ENCODE measurements around the gene SLC6A3. TPM values are rescaled to one million over a fixed set of nuclear protein-coding genes. Genes with fewer than 3 reads are reported as not detected.

SLC6A3 gene
- total RNA-seq: not detected in 2 replicates

- intact Hi-C loops (cut with micrococcal nuclease): no loop called here
- Mint-ChIP-seq H3K27me3 (ENCODE audit: insufficient read depth) (peaks cover 38% of the 10 kb centered on the region), H3K27ac (no peak within 1 kb of the TSS), H3K4me1 (ENCODE audit: low read depth) (no peaks in the 10 kb centered on the region), H3K9me3 (no peaks in the 10 kb centered on the region), H3K36me3 (ENCODE audit: low read depth) (no peaks in the 10 kb centered on the region), H3K4me3 (no peak within 1 kb of the TSS)
- no peak for DNase-seq (ENCODE audit: low spot score)
Observed at GRCh38 chr5:1445313-1445688, at the start of gene SLC6A3. Gene SLC6A3, minus strand, starts transcription at chr5:1445440. Its CDS starts 2,243 bp downstream, at chr5:1443197.

- intact Hi-C loops (cut with micrococcal nuclease): no loop called here
- peaks cover 22% of the 10 kb centered on the region for H3K4me1 Mint-ChIP-seq (ENCODE audit: low read depth)
- no peaks in the 10 kb centered on the region for H3K27me3 Mint-ChIP-seq (ENCODE audit: insufficient read depth)
- H3K36me3 Mint-ChIP-seq (ENCODE audit: low read depth): peaks cover 28% of the 10 kb centered on the region
- peak overlapping the region; percentile 44 for H3K27ac Mint-ChIP-seq
- DNase-seq (ENCODE audit: low spot score): no peak
- no peaks in the 10 kb centered on the region for H3K9me3 Mint-ChIP-seq
- no peak overlapping the region for H3K4me3 Mint-ChIP-seq
Observed at GRCh38 chr5:1493941-1494340, 48.7 kb upstream of the SLC6A3 start.

GRCh38 chr5:1493413-1493812, 48.2 kb upstream of the SLC6A3 start:
- H3K36me3 Mint-ChIP-seq (ENCODE audit: low read depth): peaks cover 31% of the 10 kb centered on the region

GRCh38 chr5:1492757-1493156, 47.5 kb upstream of the SLC6A3 start:
- Mint-ChIP-seq H3K27me3 (ENCODE audit: insufficient read depth) (no peaks in the 10 kb centered on the region), H3K36me3 (ENCODE audit: low read depth) (peaks cover 34% of the 10 kb centered on the region), H3K9me3 (no peaks in the 10 kb centered on the region), H3K4me1 (ENCODE audit: low read depth) (peaks cover 18% of the 10 kb centered on the region), H3K4me3 (no peak overlapping the region), H3K27ac (no peak overlapping the region)
- no peak for DNase-seq (ENCODE audit: low spot score)
- intact Hi-C loops (cut with micrococcal nuclease): no loop called here

More at GRCh38 chr5:1493413-1493812, 48.2 kb upstream of the SLC6A3 start:
- no peak overlapping the region for H3K27ac Mint-ChIP-seq
- intact Hi-C loops (cut with micrococcal nuclease): no loop called here
- no peak overlapping the region for H3K4me3 Mint-ChIP-seq
- no peak for DNase-seq (ENCODE audit: low spot score)
- H3K9me3 Mint-ChIP-seq: no peaks in the 10 kb centered on the region
- H3K4me1 Mint-ChIP-seq (ENCODE audit: low read depth): peaks cover 20% of the 10 kb centered on the region
- H3K27me3 Mint-ChIP-seq (ENCODE audit: insufficient read depth): no peaks in the 10 kb centered on the region

GRCh38 chr5:1490376-1490775, 45.1 kb upstream of the SLC6A3 start:
- no peaks in the 10 kb centered on the region for H3K9me3 Mint-ChIP-seq
- intact Hi-C loops (cut with micrococcal nuclease): no loop called here
- DNase-seq (ENCODE audit: low spot score): no peak
- no peak overlapping the region for H3K4me3 Mint-ChIP-seq
- peaks cover 34% of the 10 kb centered on the region for H3K36me3 Mint-ChIP-seq (ENCODE audit: low read depth)
- no peaks in the 10 kb centered on the region for H3K27me3 Mint-ChIP-seq (ENCODE audit: insufficient read depth)
- no peak overlapping the region for H3K27ac Mint-ChIP-seq
- H3K4me1 Mint-ChIP-seq (ENCODE audit: low read depth): peaks cover 13% of the 10 kb centered on the region

- no peak overlapping the region for H3K4me3 Mint-ChIP-seq
Observed at GRCh38 chr5:1489754-1490153, 44.5 kb upstream of the SLC6A3 start.

GRCh38 chr5:1488882-1489680, 43.8 kb upstream of the SLC6A3 start:
- DNase-seq (ENCODE audit: low spot score): no peak
- no peaks in the 10 kb centered on the region for H3K9me3 Mint-ChIP-seq
- H3K4me3 Mint-ChIP-seq: no peak overlapping the region
- no peaks in the 10 kb centered on the region for H3K27me3 Mint-ChIP-seq (ENCODE audit: insufficient read depth)
- intact Hi-C loops (cut with micrococcal nuclease): no loop called here
- peak overlapping the region; percentile 29 for H3K27ac Mint-ChIP-seq
- peaks cover 34% of the 10 kb centered on the region for H3K36me3 Mint-ChIP-seq (ENCODE audit: low read depth)
- peaks cover 10% of the 10 kb centered on the region for H3K4me1 Mint-ChIP-seq (ENCODE audit: low read depth)

More at GRCh38 chr5:1489754-1490153, 44.5 kb upstream of the SLC6A3 start:
- peaks cover 34% of the 10 kb centered on the region for H3K36me3 Mint-ChIP-seq (ENCODE audit: low read depth)
- no peaks in the 10 kb centered on the region for H3K27me3 Mint-ChIP-seq (ENCODE audit: insufficient read depth)
- DNase-seq (ENCODE audit: low spot score): no peak
- intact Hi-C loops (cut with micrococcal nuclease): no loop called here
- H3K27ac Mint-ChIP-seq: peak overlapping the region; percentile 26
- peaks cover 10% of the 10 kb centered on the region for H3K4me1 Mint-ChIP-seq (ENCODE audit: low read depth)
- no peaks in the 10 kb centered on the region for H3K9me3 Mint-ChIP-seq

GRCh38 chr5:1487079-1487764, 42.0 kb upstream of the SLC6A3 start:
- Mint-ChIP-seq H3K4me3 (no peak overlapping the region), H3K36me3 (ENCODE audit: low read depth) (peaks cover 30% of the 10 kb centered on the region), H3K4me1 (ENCODE audit: low read depth) (peaks cover 10% of the 10 kb centered on the region), H3K27ac (peak overlapping the region; percentile 52), H3K27me3 (ENCODE audit: insufficient read depth) (no peaks in the 10 kb centered on the region), H3K9me3 (no peaks in the 10 kb centered on the region)
- DNase-seq (ENCODE audit: low spot score): no peak
- intact Hi-C loops (cut with micrococcal nuclease): no loop called here

- Mint-ChIP-seq H3K4me3 (no peak overlapping the region), H3K27me3 (ENCODE audit: insufficient read depth) (no peaks in the 10 kb centered on the region), H3K36me3 (ENCODE audit: low read depth) (peaks cover 21% of the 10 kb centered on the region), H3K27ac (peak overlapping the region; percentile 12), H3K4me1 (ENCODE audit: low read depth) (peaks cover 10% of the 10 kb centered on the region), H3K9me3 (no peaks in the 10 kb centered on the region)
- DNase-seq (ENCODE audit: low spot score): no peak
- intact Hi-C loops (cut with micrococcal nuclease): no loop called here
Observed at GRCh38 chr5:1486271-1486670, 41.0 kb upstream of the SLC6A3 start.

GRCh38 chr5:1485579-1486118, 40.4 kb upstream of the SLC6A3 start:
- Mint-ChIP-seq H3K4me3 (no peak overlapping the region), H3K9me3 (no peaks in the 10 kb centered on the region), H3K36me3 (ENCODE audit: low read depth) (peaks cover 15% of the 10 kb centered on the region), H3K4me1 (ENCODE audit: low read depth) (peaks cover 10% of the 10 kb centered on the region), H3K27me3 (ENCODE audit: insufficient read depth) (no peaks in the 10 kb centered on the region), H3K27ac (peak overlapping the region; percentile 7)
- intact Hi-C loops (cut with micrococcal nuclease): no loop called here
- no peak for DNase-seq (ENCODE audit: low spot score)

- H3K36me3 Mint-ChIP-seq (ENCODE audit: low read depth): peaks cover 15% of the 10 kb centered on the region
- H3K4me3 Mint-ChIP-seq: no peak overlapping the region
- H3K4me1 Mint-ChIP-seq (ENCODE audit: low read depth): peaks cover 7% of the 10 kb centered on the region
- no peak overlapping the region for H3K27ac Mint-ChIP-seq
- intact Hi-C loops (cut with micrococcal nuclease): no loop called here
- no peak for DNase-seq (ENCODE audit: low spot score)
- no peaks in the 10 kb centered on the region for H3K27me3 Mint-ChIP-seq (ENCODE audit: insufficient read depth)
- no peaks in the 10 kb centered on the region for H3K9me3 Mint-ChIP-seq
Observed at GRCh38 chr5:1484730-1485578, 39.7 kb upstream of the SLC6A3 start.

GRCh38 chr5:1483856-1484729, 38.9 kb upstream of the SLC6A3 start:
- H3K36me3 Mint-ChIP-seq (ENCODE audit: low read depth): peaks cover 10% of the 10 kb centered on the region
- no peak overlapping the region for H3K27ac Mint-ChIP-seq
- intact Hi-C loops (cut with micrococcal nuclease): no loop called here
- H3K4me1 Mint-ChIP-seq (ENCODE audit: low read depth): no peaks in the 10 kb centered on the region
- DNase-seq (ENCODE audit: low spot score): no peak
- no peaks in the 10 kb centered on the region for H3K9me3 Mint-ChIP-seq
- no peaks in the 10 kb centered on the region for H3K27me3 Mint-ChIP-seq (ENCODE audit: insufficient read depth)
- H3K4me3 Mint-ChIP-seq: no peak overlapping the region
